ENCODE measurements around the gene BTBD16.

Gene BTBD16

GRCh38 chr10:122373721-122374120 is 102.6 kb downstream of the BTBD16 start:
- no peak for DNase-seq

GRCh38 chr10:122374237-122374858 is 103.3 kb downstream of the BTBD16 start, which contains the start of gene PLEKHA1:
Gene PLEKHA1, plus strand, starts transcription at chr10:122374708. Its CDS starts 18,493 bp downstream, at chr10:122393201.
- peak within 1 kb of the TSS; percentile 85 for H3K4me3 ChIP-seq (ENCODE audit: low read depth, low read length)
- no peaks in the 10 kb centered on the region for H3K9me3 ChIP-seq
- DNase-seq: peak; percentile 95
- H3K4me1 ChIP-seq: no peaks in the 10 kb centered on the region; the same call in 1 of the 2 replicates
- no peaks in the 10 kb centered on the region for H3K27me3 ChIP-seq
- H3K36me3 ChIP-seq: no peaks in the 10 kb centered on the region; the same call in 1 of the 2 replicates
- TF ChIP-seq, protein P1, sequence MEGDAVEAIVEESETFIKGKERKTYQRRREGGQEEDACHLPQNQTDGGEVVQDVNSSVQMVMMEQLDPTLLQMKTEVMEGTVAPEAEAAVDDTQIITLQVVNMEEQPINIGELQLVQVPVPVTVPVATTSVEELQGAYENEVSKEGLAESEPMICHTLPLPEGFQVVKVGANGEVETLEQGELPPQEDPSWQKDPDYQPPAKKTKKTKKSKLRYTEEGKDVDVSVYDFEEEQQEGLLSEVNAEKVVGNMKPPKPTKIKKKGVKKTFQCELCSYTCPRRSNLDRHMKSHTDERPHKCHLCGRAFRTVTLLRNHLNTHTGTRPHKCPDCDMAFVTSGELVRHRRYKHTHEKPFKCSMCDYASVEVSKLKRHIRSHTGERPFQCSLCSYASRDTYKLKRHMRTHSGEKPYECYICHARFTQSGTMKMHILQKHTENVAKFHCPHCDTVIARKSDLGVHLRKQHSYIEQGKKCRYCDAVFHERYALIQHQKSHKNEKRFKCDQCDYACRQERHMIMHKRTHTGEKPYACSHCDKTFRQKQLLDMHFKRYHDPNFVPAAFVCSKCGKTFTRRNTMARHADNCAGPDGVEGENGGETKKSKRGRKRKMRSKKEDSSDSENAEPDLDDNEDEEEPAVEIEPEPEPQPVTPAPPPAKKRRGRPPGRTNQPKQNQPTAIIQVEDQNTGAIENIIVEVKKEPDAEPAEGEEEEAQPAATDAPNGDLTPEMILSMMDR (IDR thresholded peaks at IDR 0.05; ENCODE audit: low read depth, low read length): no peak

More at GRCh38 chr10:122373721-122374120, 102.6 kb downstream of the BTBD16 start:
- no peaks in the 10 kb centered on the region for H3K9me3 ChIP-seq
- no peaks in the 10 kb centered on the region; the same call in 1 of the 2 replicates for H3K4me1 ChIP-seq
- H3K27me3 ChIP-seq: no peaks in the 10 kb centered on the region
- TF ChIP-seq, protein P1 (IDR thresholded peaks at IDR 0.05; ENCODE audit: low read depth, low read length): no peak
- H3K36me3 ChIP-seq: no peaks in the 10 kb centered on the region; the same call in 1 of the 2 replicates
- peak overlapping the region; percentile 85 for H3K4me3 ChIP-seq (ENCODE audit: low read depth, low read length)

- Histone ChIP-seq H3K27me3 (no peaks in the 10 kb centered on the region), H3K36me3 (no peaks in the 10 kb centered on the region; the same call in 1 of the 2 replicates), H3K4me1 (no peaks in the 10 kb centered on the region; the same call in 1 of the 2 replicates), H3K4me3 (ENCODE audit: low read depth, low read length) (peak overlapping the region; percentile 81), H3K9me3 (no peaks in the 10 kb centered on the region)
- peak; percentile 48 for DNase-seq
- TF ChIP-seq, protein P1 (IDR thresholded peaks at IDR 0.05; ENCODE audit: low read depth, low read length): no peak
Observed at GRCh38 chr10:122374859-122375678, 104.0 kb downstream of the BTBD16 start.

DNA sequence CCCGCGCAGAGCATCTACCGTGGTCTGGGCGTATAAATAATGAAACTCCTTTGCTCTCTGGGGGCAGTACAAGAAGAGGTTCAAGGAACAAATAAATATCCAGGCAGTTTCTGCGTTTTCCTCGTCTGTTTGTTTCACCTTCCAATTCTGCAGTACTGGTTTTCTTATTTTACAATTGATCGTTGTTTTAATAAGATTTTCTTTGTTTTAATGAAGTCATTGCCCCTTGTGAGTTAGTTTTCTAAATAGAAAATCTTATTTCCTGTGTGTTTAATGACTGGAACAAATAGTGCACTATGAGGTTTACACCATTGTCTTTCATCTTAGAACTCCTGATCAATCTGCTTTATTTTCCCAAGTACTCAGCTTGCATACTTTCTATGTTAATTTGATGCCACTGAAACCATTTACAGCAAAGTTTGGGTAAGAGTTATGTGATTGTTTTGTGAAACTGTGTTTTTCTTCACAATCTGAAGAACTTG is 104.6 kb downstream of the BTBD16 start:
- H3K9me3 ChIP-seq: no peaks in the 10 kb centered on the region
- TF ChIP-seq, protein P1 (IDR thresholded peaks at IDR 0.05; ENCODE audit: low read depth, low read length): no peak
- DNase-seq: no peak

DNA sequence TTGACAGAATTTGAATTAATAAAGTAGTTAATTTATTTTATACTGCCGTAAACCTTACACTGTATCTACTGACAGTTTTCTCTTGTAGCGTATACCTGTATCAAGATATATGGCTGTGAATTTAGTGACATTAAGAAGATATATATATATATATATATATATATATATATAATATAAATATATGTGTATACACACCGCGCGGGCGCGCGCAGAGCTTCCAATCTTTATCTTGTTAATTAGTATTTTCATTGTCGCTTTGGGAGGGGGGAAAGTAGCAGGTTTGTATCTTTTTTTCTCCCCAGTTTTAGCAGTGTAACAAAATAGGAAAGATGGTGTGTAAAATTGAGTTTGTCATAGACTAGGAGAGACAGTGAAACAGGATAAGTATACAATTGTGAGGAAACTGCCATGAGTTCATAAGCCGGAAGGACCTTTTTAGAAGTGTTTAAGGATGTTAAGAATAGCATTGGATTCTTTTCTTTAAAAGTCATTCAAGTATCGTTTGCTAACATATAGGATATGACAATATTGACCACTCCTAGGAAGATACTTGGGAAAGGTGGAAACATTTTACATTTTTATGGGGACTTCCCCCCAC is 105.4 kb downstream of the BTBD16 start:
- H3K4me3 ChIP-seq (ENCODE audit: low read depth, low read length): no peak overlapping the region
- no peaks in the 10 kb centered on the region; the same call in 1 of the 2 replicates for H3K36me3 ChIP-seq
- H3K4me1 ChIP-seq: no peaks in the 10 kb centered on the region; the same call in 1 of the 2 replicates
- TF ChIP-seq, protein P1 (IDR thresholded peaks at IDR 0.05; ENCODE audit: low read depth, low read length): no peak
- H3K9me3 ChIP-seq: no peaks in the 10 kb centered on the region
- no peak for DNase-seq
- H3K27me3 ChIP-seq: no peaks in the 10 kb centered on the region

More for the DNA sequence above, 104.6 kb downstream of the BTBD16 start:
- Histone ChIP-seq H3K36me3 (no peaks in the 10 kb centered on the region; the same call in 1 of the 2 replicates), H3K4me3 (ENCODE audit: low read depth, low read length) (peak overlapping the region; percentile 81), H3K4me1 (no peaks in the 10 kb centered on the region; the same call in 1 of the 2 replicates), H3K27me3 (no peaks in the 10 kb centered on the region)
